T-helper 22 cell (primary cell): Measurements from ENCODE around the gene ARHGAP25.

Experiments used
- DNase-seq: peaks from one replicate; pipeline ENCODE4 v3.0.0-alpha.2; 2020; ENCODE audit warnings: low read depth

Gene ARHGAP25

GRCh38 chr2:68734688-68735525 is at the start of gene ARHGAP25:
Gene ARHGAP25, plus strand, starts transcription at chr2:68734811. Its CDS starts 389 bp downstream, at chr2:68735200.
- DNase-seq, result no peak

GRCh38 chr2:68686178-68686577 is 48.4 kb upstream of the ARHGAP25 start:
- no peak for DNase-seq

GRCh38 chr2:68687018-68687417 is 47.6 kb upstream of the ARHGAP25 start:
- DNase-seq, result no peak

GRCh38 chr2:68689553-68690537 is 44.8 kb upstream of the ARHGAP25 start:
- no peak for DNase-seq

- no peak for DNase-seq
Measured at GRCh38 chr2:68690851-68691250, 43.8 kb upstream of the ARHGAP25 start.

GRCh38 chr2:68692511-68692910 is 42.1 kb upstream of the ARHGAP25 start:
- DNase-seq, result no peak

GRCh38 chr2:68693951-68694350 is 40.7 kb upstream of the ARHGAP25 start:
- no peak for DNase-seq

- no peak for DNase-seq
Measured at GRCh38 chr2:68695971-68696370, 38.6 kb upstream of the ARHGAP25 start.

- DNase-seq, result no peak
Measured at GRCh38 chr2:68696554-68696953, 38.1 kb upstream of the ARHGAP25 start.

GRCh38 chr2:68698567-68699377 is 35.8 kb upstream of the ARHGAP25 start:
- DNase-seq, result no peak

GRCh38 chr2:68700560-68700959 is 34.1 kb upstream of the ARHGAP25 start:
- no peak for DNase-seq

- DNase-seq, result no peak
Measured at GRCh38 chr2:68706637-68707036, 28.0 kb upstream of the ARHGAP25 start.

- no peak for DNase-seq
Measured at GRCh38 chr2:68708629-68709028, 26.0 kb upstream of the ARHGAP25 start.

- no peak for DNase-seq
Measured at GRCh38 chr2:68709421-68709911, 25.1 kb upstream of the ARHGAP25 start.

- no peak for DNase-seq
Measured at GRCh38 chr2:68710336-68710735, 24.3 kb upstream of the ARHGAP25 start.

GRCh38 chr2:68710756-68711155 is 23.9 kb upstream of the ARHGAP25 start:
- DNase-seq, result no peak

- DNase-seq, result no peak
Measured at GRCh38 chr2:68714866-68715265, 19.7 kb upstream of the ARHGAP25 start.

- DNase-seq, result no peak
Measured at GRCh38 chr2:68715353-68716041, 19.1 kb upstream of the ARHGAP25 start.

- no peak for DNase-seq
Measured at GRCh38 chr2:68716604-68717304, 17.9 kb upstream of the ARHGAP25 start.

GRCh38 chr2:68717305-68717661 is 17.3 kb upstream of the ARHGAP25 start:
- no peak for DNase-seq

- no peak for DNase-seq
Measured at GRCh38 chr2:68719912-68720311, 14.7 kb upstream of the ARHGAP25 start.
